IPS-20b (cell line): ENCODE data around the gene BTG3.

Source experiments
- H3K27ac ChIP-seq: one replicate; pipeline ENCODE4 v1.5.1; 2013; ENCODE audit warnings: low read length
- H3K27me3 ChIP-seq: 2 replicates; pipeline ENCODE4 v1.6.1; 2013; ENCODE audit warnings: mild to moderate bottlenecking, low read length, inconsistent platforms; ENCODE audit not compliant: insufficient read depth
- H3K36me3 ChIP-seq: 2 replicates; pipeline ENCODE4 v1.6.1; 2013; ENCODE audit warnings: low read depth, mild to moderate bottlenecking, inconsistent platforms, low read length, moderate library complexity; ENCODE audit not compliant: insufficient read depth
- H3K4me1 ChIP-seq: 2 replicates; pipeline ENCODE4 v1.6.1; 2013; ENCODE audit warnings: mild to moderate bottlenecking, control low read depth, inconsistent platforms, low read length, moderate library complexity; ENCODE audit not compliant: insufficient read depth
- H3K4me3 ChIP-seq: 2 replicates; pipeline ENCODE4 v1.5.1; 2013; ENCODE audit warnings: mild to moderate bottlenecking, low read length, inconsistent platforms
- H3K9ac ChIP-seq: 2 replicates; pipeline ENCODE4 v1.6.1; 2013; ENCODE audit warnings: low read depth, mild to moderate bottlenecking, inconsistent platforms, low read length, moderate library complexity
- H3K9me3 ChIP-seq: 2 replicates; pipeline ENCODE4 v1.6.1; 2013; ENCODE audit warnings: mild to moderate bottlenecking, low read depth, low read length, inconsistent platforms; ENCODE audit not compliant: insufficient read depth

The BTG3 gene

DNA sequence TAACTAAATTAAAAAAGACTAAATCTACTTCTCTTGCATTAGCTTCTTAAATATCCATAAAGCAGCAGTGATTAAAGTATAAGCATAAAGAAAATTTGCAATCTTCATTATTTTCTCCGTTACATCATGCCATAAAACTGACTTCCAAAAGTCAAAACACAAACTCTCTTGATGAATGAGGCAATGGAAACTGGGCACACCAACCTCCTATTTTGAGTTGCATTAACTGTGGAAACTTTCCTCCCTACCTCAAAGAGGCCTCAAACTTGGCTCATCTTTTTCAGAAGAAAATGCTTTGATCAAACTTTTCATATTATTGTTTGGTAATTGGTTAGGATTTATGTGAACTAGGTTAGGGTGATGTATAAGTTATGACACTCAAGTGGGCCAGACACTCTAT lies 4.1 kb upstream of the BTG3 start:
- Histone ChIP-seq H3K27me3 (peaks cover 16% of the 10 kb centered on the region), H3K27ac (no peak overlapping the region), H3K4me3 (no peak overlapping the region), H3K4me1 (no peaks in the 10 kb centered on the region), H3K9me3 (no peaks in the 10 kb centered on the region), H3K36me3 (no peaks in the 10 kb centered on the region), H3K9ac (no peak overlapping the region)

DNA sequence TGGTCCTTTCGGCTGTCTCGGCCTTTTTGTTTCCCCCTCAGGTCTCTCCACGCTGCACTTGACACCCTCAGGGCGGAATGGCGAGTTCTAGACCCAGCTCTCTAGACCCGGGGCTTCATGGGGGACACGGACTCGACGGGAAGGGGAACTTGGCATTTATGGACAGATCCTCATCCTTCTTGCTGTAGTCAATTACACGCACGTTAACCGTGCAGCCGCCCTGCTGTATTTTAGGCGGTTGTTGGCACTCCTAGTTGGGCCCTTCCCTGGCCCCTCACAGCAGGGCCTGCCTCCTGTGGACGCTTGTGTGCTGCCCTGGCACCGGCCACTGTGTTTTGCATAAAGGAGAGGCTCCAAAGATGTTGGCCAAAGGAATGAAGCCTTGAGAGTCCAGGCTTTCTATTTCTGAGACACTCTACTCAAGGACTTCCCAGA lies 558 bp upstream of the BTG3 start:
- peaks cover 6% of the 10 kb centered on the region; the same call in 1 of the 2 replicates for H3K4me1 ChIP-seq
- peaks cover 12% of the 10 kb centered on the region for H3K36me3 ChIP-seq
- peaks cover 19% of the 10 kb centered on the region for H3K27me3 ChIP-seq
- no peak overlapping the region for H3K27ac ChIP-seq
- peak overlapping the region; percentile 82 for H3K4me3 ChIP-seq
- H3K9me3 ChIP-seq: no peaks in the 10 kb centered on the region
- H3K9ac ChIP-seq: peak overlapping the region; percentile 61; the same call in 1 of the 2 replicates

DNA sequence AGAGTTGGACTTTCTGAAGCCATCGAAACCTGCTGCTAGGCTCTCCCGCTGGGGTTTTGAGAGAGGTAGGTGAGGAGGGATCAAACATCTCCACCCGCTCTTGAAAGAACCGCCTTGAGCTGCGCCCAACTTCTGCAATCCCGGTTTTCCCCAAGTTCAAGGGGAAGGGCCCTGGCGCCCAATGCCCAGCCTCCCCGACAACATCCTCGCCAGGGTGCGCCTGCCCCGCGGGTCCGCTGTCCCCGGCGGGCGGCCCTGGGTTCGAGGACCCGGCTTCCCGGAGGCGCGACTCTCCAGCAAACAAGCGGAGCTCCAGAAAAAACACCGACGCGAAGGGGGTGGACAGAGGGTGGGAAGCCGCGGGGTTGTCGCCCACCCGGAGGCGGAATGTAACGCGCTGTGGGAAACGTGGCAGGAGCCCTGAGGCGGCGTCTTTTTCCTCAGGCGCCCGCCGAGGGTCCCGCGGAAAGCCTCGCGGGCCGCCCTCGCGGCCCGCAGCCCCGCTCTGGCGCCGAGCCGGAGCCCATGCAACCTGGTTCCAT lies 607 bp downstream of the BTG3 start:
- peak overlapping the region; percentile 82 for H3K4me3 ChIP-seq
- H3K9me3 ChIP-seq: no peaks in the 10 kb centered on the region
- H3K9ac ChIP-seq: peak overlapping the region; percentile 91
- no peak overlapping the region for H3K27ac ChIP-seq
- H3K27me3 ChIP-seq: peaks cover 19% of the 10 kb centered on the region
- H3K36me3 ChIP-seq: peaks cover 24% of the 10 kb centered on the region
- peaks cover 6% of the 10 kb centered on the region; the same call in 1 of the 2 replicates for H3K4me1 ChIP-seq

DNA sequence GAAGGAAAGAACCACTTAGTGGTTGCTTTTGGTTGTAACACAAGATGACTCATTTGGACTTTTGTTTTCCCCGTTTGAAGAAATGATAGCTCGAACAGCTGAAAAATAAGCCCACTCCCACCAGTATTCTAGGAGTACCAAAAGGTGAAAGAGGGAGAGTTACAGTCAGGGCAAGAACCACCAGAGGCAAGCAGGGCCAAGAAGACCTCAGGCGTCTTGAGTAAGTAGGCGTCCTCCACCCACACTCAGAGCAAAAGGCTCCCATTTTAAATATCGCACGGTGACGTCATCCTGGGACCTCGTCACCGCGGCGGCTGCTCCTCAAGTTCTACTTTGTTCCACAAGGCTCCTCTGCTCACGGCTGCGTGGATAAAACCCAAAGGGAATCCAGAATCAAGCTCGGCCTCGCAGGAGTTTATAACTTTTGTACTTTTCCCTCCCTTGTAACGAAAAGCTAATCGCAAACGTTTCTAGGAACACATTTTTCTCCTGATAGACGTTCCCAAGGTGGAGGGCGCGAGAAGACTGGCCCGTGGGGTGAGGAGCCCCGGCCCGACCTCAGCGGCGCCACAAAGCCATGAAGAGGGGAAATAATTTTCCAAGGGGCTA lies 1.2 kb downstream of the BTG3 start:
- Histone ChIP-seq H3K36me3 (peaks cover 29% of the 10 kb centered on the region), H3K27ac (no peak overlapping the region), H3K27me3 (peaks cover 19% of the 10 kb centered on the region), H3K4me3 (peak overlapping the region; percentile 82), H3K9me3 (no peaks in the 10 kb centered on the region), H3K4me1 (peaks cover 6% of the 10 kb centered on the region; the same call in 1 of the 2 replicates), H3K9ac (peak overlapping the region; percentile 91)

DNA sequence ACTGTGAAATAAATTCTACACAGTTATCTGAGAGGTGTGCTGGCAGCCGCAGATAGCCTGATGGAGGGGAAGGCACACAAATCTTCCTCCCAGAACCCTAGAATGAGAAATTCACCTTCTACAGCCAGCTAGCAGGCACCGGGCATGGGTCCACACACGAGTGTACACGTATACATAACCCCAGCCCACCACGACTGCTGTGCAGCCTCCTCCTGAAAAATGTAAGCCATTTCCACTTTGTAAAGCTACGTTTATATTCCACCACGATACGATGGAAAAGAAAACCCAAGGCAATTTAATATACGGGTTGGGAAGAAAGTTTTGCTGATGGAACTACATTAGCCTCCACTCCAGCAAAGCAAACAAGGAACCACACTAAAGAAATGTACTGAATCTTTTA lies 1.8 kb downstream of the BTG3 start:
- Histone ChIP-seq H3K36me3 (peaks cover 35% of the 10 kb centered on the region), H3K27me3 (peaks cover 19% of the 10 kb centered on the region), H3K9ac (peak overlapping the region; percentile 91; the same call in 1 of the 2 replicates), H3K4me3 (peak overlapping the region; percentile 82), H3K9me3 (no peaks in the 10 kb centered on the region), H3K27ac (no peak overlapping the region), H3K4me1 (peaks cover 6% of the 10 kb centered on the region; the same call in 1 of the 2 replicates)

DNA sequence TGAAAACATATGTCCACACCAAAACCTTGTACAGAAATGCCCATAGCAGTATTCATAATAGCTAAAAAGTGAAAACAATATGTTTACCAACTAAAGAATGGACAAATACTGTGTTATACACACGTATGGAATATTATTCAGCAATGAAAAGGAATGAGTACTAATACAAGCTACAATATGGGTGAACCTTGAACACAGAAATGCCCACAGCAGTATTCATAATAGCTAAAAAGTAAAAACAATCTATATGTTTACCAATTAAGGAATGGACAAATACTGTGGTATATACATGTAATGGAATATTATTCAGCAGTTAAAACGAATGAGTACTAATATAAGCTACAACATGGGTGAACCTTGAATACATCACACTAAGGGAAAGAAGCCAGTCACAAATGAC lies 3.0 kb downstream of the BTG3 start:
- Histone ChIP-seq H3K4me3 (no peak overlapping the region), H3K27me3 (peaks cover 19% of the 10 kb centered on the region), H3K9ac (no peak overlapping the region), H3K4me1 (peaks cover 6% of the 10 kb centered on the region; the same call in 1 of the 2 replicates), H3K27ac (no peak overlapping the region), H3K9me3 (no peaks in the 10 kb centered on the region), H3K36me3 (peaks cover 47% of the 10 kb centered on the region)

DNA sequence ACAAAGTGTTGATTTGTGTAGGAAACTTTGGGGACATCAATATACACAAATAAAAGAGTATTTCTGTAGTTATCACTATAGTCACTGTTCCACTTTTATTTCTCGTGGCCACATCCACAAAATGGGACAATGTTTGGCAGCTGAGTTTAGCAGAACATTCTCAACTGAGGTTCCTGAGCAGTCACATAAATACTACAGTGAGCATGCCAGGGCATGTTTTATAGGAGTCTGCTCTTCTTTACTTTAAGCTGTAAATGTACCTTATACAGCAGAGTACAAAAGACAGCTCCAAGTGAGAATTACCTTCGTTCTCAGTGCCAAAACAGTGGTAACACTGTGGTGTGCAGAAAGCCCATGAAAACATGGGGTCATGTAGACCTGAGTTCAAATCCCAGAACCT lies 5.0 kb downstream of the BTG3 start:
- Histone ChIP-seq H3K36me3 (peaks cover 67% of the 10 kb centered on the region), H3K27ac (no peak overlapping the region), H3K9ac (no peak overlapping the region), H3K27me3 (peaks cover 6% of the 10 kb centered on the region; the same call in 1 of the 2 replicates), H3K4me1 (peaks cover 6% of the 10 kb centered on the region), H3K9me3 (no peaks in the 10 kb centered on the region), H3K4me3 (no peak overlapping the region)

DNA sequence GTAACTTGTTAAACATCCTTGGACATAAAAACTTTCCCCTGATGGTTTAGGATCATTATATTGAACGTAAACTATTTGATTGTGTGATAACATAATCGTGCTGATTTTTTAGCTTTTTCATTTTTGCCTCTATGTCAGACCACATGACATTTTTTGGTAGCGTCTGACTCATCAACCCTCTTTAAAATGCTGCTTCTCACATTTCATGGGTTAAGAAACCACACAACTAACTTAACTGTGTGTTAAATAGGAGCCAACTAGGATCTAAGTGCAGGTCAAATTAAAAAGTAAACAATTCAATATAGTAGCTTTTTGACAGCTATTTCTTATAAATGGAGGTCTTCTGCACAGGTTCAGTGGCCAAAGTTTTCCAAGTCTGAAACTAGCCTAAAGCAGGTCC lies 9.8 kb downstream of the BTG3 start:
- Histone ChIP-seq H3K4me1 (no peaks in the 10 kb centered on the region; the same call in 1 of the 2 replicates), H3K9ac (no peak overlapping the region), H3K27ac (no peak overlapping the region), H3K27me3 (no peaks in the 10 kb centered on the region), H3K4me3 (no peak overlapping the region), H3K36me3 (peaks cover 97% of the 10 kb centered on the region), H3K9me3 (no peaks in the 10 kb centered on the region)

DNA sequence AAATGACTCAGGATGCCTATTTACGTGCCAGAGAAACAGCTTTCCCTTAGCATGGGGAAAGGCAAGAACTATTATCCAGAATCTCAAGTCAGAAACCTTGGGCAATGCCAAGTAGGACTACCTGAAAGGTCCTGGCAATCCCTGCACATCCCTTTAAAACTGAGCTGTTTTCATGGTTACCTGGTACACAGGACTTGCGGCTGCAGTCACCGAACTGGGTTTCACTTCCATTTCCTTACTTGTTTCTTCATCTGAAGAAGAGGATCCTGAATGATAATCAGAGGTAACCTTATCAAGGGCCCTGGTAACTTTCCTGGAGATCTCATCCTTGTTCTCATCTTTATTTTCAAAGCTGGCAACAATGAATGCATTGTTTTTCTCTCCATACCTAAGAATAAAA lies 14.3 kb downstream of the BTG3 start:
- no peaks in the 10 kb centered on the region; the same call in 1 of the 2 replicates for H3K4me1 ChIP-seq
- H3K9me3 ChIP-seq: no peaks in the 10 kb centered on the region
- no peak overlapping the region for H3K9ac ChIP-seq
- no peaks in the 10 kb centered on the region for H3K27me3 ChIP-seq
- H3K27ac ChIP-seq: no peak overlapping the region
- peaks cover 95% of the 10 kb centered on the region for H3K36me3 ChIP-seq
- no peak overlapping the region for H3K4me3 ChIP-seq

DNA sequence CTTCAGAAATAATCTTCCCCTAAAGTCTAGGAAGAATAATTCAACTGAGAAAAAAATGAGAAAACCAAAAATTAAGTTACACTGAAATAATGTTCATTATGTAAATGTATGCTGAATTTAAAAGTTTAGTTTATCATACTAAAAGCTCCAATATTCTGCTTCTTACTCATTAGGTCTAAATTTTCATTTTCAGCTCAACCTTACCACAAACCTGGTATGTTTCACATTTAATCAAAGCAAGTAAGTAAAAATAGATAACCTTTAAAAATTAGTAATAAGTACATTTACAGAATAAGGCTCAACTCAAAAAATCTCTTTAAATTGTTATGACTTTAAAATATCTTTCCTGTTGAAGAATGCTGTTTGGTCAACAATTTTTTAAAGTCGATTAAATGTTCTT lies 15.0 kb downstream of the BTG3 start:
- no peaks in the 10 kb centered on the region for H3K9me3 ChIP-seq
- H3K4me1 ChIP-seq: no peaks in the 10 kb centered on the region
- H3K36me3 ChIP-seq: peaks cover 95% of the 10 kb centered on the region
- no peaks in the 10 kb centered on the region for H3K27me3 ChIP-seq
- H3K4me3 ChIP-seq: no peak overlapping the region
- no peak overlapping the region for H3K9ac ChIP-seq
- H3K27ac ChIP-seq: no peak overlapping the region

DNA sequence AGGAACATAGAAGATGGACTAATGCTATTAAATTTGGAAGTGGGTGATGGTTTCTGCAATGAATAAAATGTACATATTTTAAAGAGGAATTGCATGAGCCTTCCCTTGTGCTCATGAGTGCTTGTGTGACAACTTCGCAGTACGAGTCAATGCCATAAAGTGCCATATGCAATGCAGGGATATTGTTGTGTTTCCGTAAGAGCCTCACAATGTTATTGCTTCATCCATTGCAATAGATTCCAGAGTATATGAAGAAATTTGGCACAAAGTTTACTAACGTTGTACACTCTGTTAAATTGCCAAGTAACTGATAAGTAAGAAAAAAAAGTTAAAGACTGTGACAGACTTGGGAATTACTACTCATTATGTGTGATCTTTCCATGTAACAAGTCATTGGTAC lies 22.3 kb downstream of the BTG3 start:
- no peak overlapping the region for H3K4me3 ChIP-seq
- peaks cover 29% of the 10 kb centered on the region for H3K36me3 ChIP-seq
- H3K4me1 ChIP-seq: no peaks in the 10 kb centered on the region
- H3K9me3 ChIP-seq: no peaks in the 10 kb centered on the region
- no peak overlapping the region for H3K9ac ChIP-seq
- no peak overlapping the region for H3K27ac ChIP-seq
- H3K27me3 ChIP-seq: no peaks in the 10 kb centered on the region

DNA sequence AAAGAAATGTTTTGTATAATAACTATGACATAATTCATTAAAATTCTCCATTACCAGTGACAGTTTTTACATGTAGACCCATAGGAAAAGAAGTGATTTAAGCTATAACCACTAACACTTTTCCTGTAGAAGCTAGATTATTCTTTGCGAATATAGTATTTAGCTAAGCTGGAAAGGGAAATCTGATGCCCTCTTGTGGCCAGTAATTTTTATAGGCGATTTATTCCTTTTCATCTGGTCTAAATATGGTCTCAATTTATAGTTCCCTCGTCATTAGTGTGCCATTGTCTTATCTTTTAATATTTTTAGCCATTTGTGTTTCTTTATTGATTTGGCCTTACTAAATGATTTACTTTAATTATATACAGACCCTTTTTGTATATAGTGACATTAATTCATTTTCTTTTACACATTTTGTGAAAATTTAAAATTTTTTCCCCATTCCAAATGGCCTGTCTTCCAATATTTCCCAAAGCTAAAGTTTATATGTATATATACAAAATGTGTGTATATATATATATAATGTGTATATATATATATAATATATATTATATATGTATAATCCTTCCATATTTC lies 26.7 kb downstream of the BTG3 start:
- H3K4me3 ChIP-seq: no peak overlapping the region
- H3K9me3 ChIP-seq: no peaks in the 10 kb centered on the region
- H3K36me3 ChIP-seq: no peaks in the 10 kb centered on the region
- no peaks in the 10 kb centered on the region for H3K27me3 ChIP-seq
- no peaks in the 10 kb centered on the region for H3K4me1 ChIP-seq
- no peak overlapping the region for H3K27ac ChIP-seq
- no peak overlapping the region for H3K9ac ChIP-seq
